Adipocyte (in vitro differentiated cells): ENCODE measurements around the gene DAAM1.

Experiments
- DNase-seq: peaks from one replicate; pipeline ENCODE4 v3.0.0-alpha.2; 2015; ENCODE audit warnings: low read depth
- H3K27me3 ChIP-seq: replicated peaks from 2 replicates; pipeline ENCODE4 v1.7.0; 2013; ENCODE audit warnings: mild to moderate bottlenecking, low read length, moderate library complexity; ENCODE audit not compliant: control insufficient read depth, insufficient read depth
- H3K36me3 ChIP-seq: 2 replicates; pipeline ENCODE4 v1.7.0; 2013; ENCODE audit warnings: low read length, mild to moderate bottlenecking, moderate library complexity; ENCODE audit not compliant: control insufficient read depth, insufficient read depth, severe bottlenecking
- H3K4me1 ChIP-seq: 2 replicates; pipeline ENCODE4 v1.7.0; 2013; ENCODE audit warnings: mild to moderate bottlenecking, low read length, moderate library complexity; ENCODE audit not compliant: control insufficient read depth, insufficient read depth
- H3K4me3 ChIP-seq: 2 replicates; pipeline ENCODE4 v1.7.0; 2013; ENCODE audit warnings: mild to moderate bottlenecking, low read length, moderate library complexity
- H3K9ac ChIP-seq: 2 replicates; pipeline ENCODE4 v1.7.0; 2013; ENCODE audit warnings: mild to moderate bottlenecking, low read length, moderate library complexity
- H3K9me3 ChIP-seq: 2 replicates; pipeline ENCODE4 v1.7.0; 2013; ENCODE audit warnings: mild to moderate bottlenecking, low read length, moderate library complexity; ENCODE audit not compliant: control insufficient read depth

DAAM1 gene

GRCh38 chr14:59188461-59189090 is at the start of gene DAAM1:
TSS of gene DAAM1 (plus strand) at chr14:59188667. CDS start at chr14:59263478, 74,811 bp downstream.
- peaks cover 16% of the 10 kb centered on the region for H3K4me1 ChIP-seq
- H3K27me3 ChIP-seq: no peaks in the 10 kb centered on the region
- H3K9ac ChIP-seq: peak within 1 kb of the TSS; percentile 89
- no peaks in the 10 kb centered on the region for H3K36me3 ChIP-seq
- DNase-seq: peak; percentile 99
- peak within 1 kb of the TSS; percentile 95 for H3K4me3 ChIP-seq
- H3K9me3 ChIP-seq: no peaks in the 10 kb centered on the region

- DNase-seq: no peak
- no peaks in the 10 kb centered on the region for H3K9me3 ChIP-seq
- H3K27me3 ChIP-seq: no peaks in the 10 kb centered on the region
- H3K4me1 ChIP-seq: no peaks in the 10 kb centered on the region
- no peaks in the 10 kb centered on the region for H3K36me3 ChIP-seq
- no peak overlapping the region for H3K9ac ChIP-seq
- no peak overlapping the region for H3K4me3 ChIP-seq
Measured at GRCh38 chr14:59139324-59139723, 49.1 kb upstream of the DAAM1 start.

DNA sequence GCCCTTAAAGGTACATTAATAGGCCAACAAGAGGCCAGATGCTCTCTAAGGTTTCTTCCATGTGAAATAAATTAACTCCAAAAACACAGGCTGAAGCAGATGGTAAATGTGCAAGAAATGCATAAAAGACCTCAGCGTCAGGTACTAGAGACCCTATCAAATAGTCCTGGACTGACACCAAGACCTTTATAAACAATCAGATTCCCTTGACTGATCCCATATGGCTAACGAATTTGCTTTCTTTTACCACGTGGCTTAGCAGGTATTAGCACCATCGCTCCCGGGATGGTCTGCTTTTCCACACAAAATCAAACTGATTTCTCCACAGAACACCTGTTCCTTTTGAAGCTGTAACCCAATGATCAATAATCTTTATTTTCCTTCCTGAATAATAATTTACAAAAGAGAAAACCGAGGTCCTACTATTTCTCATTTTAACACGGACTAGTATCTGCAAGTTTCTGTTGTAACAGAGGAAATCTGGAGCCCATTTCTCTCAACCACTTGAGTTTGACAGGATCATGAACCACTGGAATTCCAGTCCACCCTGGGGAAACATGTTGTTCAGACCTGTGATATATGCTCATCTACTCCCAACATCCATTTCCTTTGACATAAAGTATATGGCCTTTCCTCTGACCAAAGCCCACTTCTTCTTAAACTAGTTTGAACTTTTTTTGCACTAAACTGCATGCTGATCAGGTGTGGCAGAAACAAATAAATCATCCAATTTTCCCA is 48.2 kb upstream of the DAAM1 start:
- Histone ChIP-seq H3K9me3 (no peaks in the 10 kb centered on the region), H3K27me3 (no peaks in the 10 kb centered on the region), H3K9ac (no peak overlapping the region), H3K4me1 (no peaks in the 10 kb centered on the region), H3K36me3 (no peaks in the 10 kb centered on the region), H3K4me3 (no peak overlapping the region)
- DNase-seq: no peak

- no peaks in the 10 kb centered on the region for H3K27me3 ChIP-seq
- H3K4me1 ChIP-seq: no peaks in the 10 kb centered on the region
- no peaks in the 10 kb centered on the region for H3K9me3 ChIP-seq
- H3K4me3 ChIP-seq: no peak overlapping the region
- H3K36me3 ChIP-seq: no peaks in the 10 kb centered on the region
- no peak for DNase-seq
- no peak overlapping the region for H3K9ac ChIP-seq
Measured at GRCh38 chr14:59146484-59146883, 42.0 kb upstream of the DAAM1 start.

GRCh38 chr14:59147007-59147406 is 41.5 kb upstream of the DAAM1 start:
- no peaks in the 10 kb centered on the region for H3K27me3 ChIP-seq
- no peaks in the 10 kb centered on the region for H3K36me3 ChIP-seq
- no peaks in the 10 kb centered on the region for H3K9me3 ChIP-seq
- no peaks in the 10 kb centered on the region for H3K4me1 ChIP-seq
- no peak overlapping the region for H3K4me3 ChIP-seq
- no peak overlapping the region for H3K9ac ChIP-seq
- DNase-seq: no peak

DNA sequence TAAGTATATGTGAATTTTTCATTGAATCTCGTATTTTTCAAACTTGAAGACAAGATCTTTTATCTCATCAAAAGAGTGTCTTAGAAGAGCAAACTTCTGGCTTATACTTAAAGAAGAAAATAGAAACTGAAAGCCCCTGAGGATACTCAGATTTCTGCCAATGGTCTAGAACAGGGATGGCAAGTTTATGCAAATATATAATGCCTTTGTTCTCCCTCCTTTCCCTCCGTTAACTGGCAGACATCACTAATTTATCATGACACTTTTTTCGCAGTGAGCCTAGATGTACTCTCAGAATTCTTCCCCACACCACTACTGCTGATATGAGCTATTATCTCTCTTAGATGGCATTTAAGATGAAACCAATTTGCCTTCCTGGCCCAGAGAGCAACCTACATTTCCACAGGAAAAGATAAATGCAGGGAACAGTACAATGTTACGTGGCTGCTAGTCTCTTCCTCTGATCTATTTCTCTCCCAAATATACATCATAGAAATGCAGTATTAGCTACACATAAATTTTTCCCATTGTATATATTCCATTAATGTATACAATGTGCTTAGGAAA is 40.0 kb upstream of the DAAM1 start:
- DNase-seq: no peak
- no peak overlapping the region for H3K9ac ChIP-seq

GRCh38 chr14:59150990-59151389 is 37.5 kb upstream of the DAAM1 start:
- no peak overlapping the region for H3K4me3 ChIP-seq
- H3K27me3 ChIP-seq: no peaks in the 10 kb centered on the region
- no peak for DNase-seq
- no peak overlapping the region for H3K9ac ChIP-seq
- H3K36me3 ChIP-seq: no peaks in the 10 kb centered on the region
- no peaks in the 10 kb centered on the region for H3K9me3 ChIP-seq
- no peaks in the 10 kb centered on the region for H3K4me1 ChIP-seq

More for the DNA sequence above, 40.0 kb upstream of the DAAM1 start:
- Histone ChIP-seq H3K36me3 (no peaks in the 10 kb centered on the region), H3K9me3 (no peaks in the 10 kb centered on the region), H3K4me3 (no peak overlapping the region), H3K27me3 (no peaks in the 10 kb centered on the region), H3K4me1 (no peaks in the 10 kb centered on the region)

DNA sequence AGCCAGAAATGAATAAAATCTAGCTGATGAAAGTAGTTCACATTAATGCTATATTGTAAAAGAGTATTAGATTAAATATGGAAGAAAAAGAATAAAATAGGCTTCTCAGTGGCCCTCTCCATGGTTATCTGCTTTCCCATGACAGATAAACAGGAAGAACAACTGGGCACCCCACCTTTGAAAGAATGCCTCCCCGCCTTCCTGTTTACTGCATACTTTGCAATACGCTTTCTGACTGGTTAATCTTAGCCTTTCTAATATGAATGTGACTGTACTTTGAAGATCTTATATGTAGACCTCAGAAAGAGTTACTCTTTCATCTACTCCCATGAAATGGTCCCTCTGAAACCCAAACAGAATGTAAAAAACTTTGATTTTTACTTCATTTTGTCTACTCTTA is 34.1 kb upstream of the DAAM1 start:
- Histone ChIP-seq H3K4me3 (no peak overlapping the region), H3K36me3 (no peaks in the 10 kb centered on the region), H3K9ac (no peak overlapping the region), H3K9me3 (peaks cover 4% of the 10 kb centered on the region), H3K27me3 (no peaks in the 10 kb centered on the region), H3K4me1 (no peaks in the 10 kb centered on the region)
- no peak for DNase-seq

DNA sequence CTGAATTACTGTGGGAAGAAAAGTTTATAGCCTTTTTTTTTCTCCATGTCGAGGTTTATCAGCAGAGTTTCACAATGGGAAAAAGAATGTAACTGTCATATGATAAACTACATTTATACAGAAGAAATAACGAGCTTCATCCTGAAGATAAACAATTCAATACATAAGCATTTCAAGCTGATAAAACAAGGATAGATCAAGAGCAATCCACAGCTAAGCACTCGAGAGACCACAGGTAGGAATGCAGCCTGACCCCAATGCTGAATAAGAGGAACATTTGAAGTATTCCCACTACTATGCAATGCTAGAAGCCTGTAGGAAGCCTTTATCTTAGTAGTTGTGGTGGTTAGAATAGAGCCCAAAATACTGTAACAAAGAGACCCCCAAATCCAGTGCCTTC is 32.6 kb upstream of the DAAM1 start:
- no peak for DNase-seq
- no peaks in the 10 kb centered on the region for H3K36me3 ChIP-seq
- no peak overlapping the region for H3K9ac ChIP-seq
- H3K4me3 ChIP-seq: no peak overlapping the region
- no peaks in the 10 kb centered on the region for H3K27me3 ChIP-seq
- peaks cover 4% of the 10 kb centered on the region for H3K9me3 ChIP-seq
- H3K4me1 ChIP-seq: no peaks in the 10 kb centered on the region

DNA sequence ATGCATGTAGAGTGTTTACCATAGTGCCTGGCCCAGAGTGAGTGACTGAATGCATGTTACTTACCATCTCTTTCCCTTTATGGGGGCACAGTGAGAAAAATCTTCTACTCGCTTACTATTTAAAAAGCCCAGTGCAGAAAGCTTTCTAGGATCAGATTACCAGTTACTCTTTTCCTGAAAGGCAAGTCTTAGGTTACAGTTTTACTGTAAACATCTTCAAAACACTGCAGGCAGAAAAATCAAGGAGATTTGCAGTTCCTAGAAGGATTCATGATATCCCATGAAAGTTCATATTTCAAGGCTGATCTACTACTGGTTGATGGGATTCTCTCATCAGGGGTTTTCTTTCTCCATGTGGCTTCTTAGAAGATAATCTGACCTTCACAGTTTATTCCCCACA is 29.3 kb upstream of the DAAM1 start:
- no peak overlapping the region for H3K4me3 ChIP-seq
- H3K27me3 ChIP-seq: no peaks in the 10 kb centered on the region
- DNase-seq: peak; percentile 45
- no peak overlapping the region for H3K9ac ChIP-seq
- peaks cover 9% of the 10 kb centered on the region for H3K4me1 ChIP-seq
- H3K36me3 ChIP-seq: no peaks in the 10 kb centered on the region
- peaks cover 4% of the 10 kb centered on the region for H3K9me3 ChIP-seq

DNA sequence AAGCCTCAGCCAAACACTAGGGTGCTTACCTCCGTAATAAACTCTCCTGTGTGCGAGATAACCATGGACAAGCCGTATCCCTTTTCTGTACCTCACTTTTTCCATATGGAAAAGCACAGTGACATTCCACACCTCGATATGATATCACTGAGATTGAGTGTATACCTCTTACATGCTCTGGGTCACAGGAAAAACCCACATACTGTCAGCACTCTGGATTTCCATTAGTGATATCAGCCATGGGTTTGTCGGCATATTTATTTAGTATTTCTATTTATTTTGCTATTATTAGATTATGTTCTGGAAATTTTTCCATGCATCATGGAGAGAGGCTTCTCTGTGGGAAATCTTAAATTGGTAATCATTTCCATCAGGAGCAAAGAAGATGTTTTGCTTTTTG is 28.0 kb upstream of the DAAM1 start:
- Histone ChIP-seq H3K9me3 (peaks cover 4% of the 10 kb centered on the region), H3K36me3 (no peaks in the 10 kb centered on the region)
- no peak for DNase-seq

More for the DNA sequence above, 28.0 kb upstream of the DAAM1 start:
- H3K4me1 ChIP-seq: peaks cover 9% of the 10 kb centered on the region
- H3K27me3 ChIP-seq: no peaks in the 10 kb centered on the region
- H3K4me3 ChIP-seq: no peak overlapping the region
- no peak overlapping the region for H3K9ac ChIP-seq
